Measurements from ENCODE around the gene TPGS1. TPM values are rescaled to one million over a fixed set of nuclear protein-coding genes. Genes with fewer than 3 reads are reported as not detected.

The TPGS1 gene
- total and polyA plus RNA-seq, 2 of the 8 experiments (the other 6 are each of a cell fraction or from before 2014, with no cell fraction given): 9.1 to 10.6 TPM

DNA sequence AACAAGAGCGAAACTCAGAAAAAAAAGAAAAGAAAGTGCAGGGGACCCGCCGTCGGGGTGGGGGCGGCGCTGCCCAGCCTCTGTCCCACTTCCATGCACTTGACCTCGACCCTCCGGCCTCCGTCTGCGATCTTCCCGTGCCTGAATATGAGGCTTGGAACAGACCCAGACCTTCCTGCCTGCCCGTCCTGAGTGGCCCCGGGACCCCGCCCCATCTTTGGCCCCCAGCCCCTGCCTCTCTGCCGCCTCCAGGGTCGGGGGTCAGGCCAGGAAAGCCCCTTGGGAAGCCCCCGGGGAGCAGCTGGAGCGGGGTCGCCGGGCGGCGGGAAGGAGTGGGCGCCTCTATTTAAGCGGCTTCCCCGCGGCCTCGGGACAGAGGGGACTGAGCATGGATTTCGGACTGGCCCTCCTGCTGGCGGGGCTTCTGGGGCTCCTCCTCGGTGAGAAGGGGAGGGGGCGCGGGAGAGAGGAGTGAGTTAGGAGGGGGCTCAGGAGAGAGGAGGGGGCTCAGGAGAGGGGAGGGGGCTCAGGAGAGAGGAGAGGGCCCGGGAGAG lies 11.1 kb upstream of the TPGS1 start, which contains the start of gene MADCAM1:
MADCAM1 (plus strand) TSS at position 375 of the 554 bp plus-strand sequence; CDS start at position 389, 14 bp downstream.
- CTCF ChIA-PET (ENCODE audit: partially characterized antibody): interaction anchor here (0.7 to 1.9 kb wide), 12 partner anchors 8 to 152 kb away, joined by 3 to 13 read pairs (median 6); partner anchors contain the start of genes CDC34 and MIER2
- no peaks in the 10 kb centered on the region for H3K79me1 ChIP-seq (ENCODE audit: low read depth, low read length)
- H4K5ac ChIP-seq (ENCODE audit: insufficient read length, low read depth, low read length): peak within 1 kb of the TSS; percentile 39
- H2BK12ac ChIP-seq (ENCODE audit: low read depth, low read length): no peak within 1 kb of the TSS
- H2BK5ac ChIP-seq (ENCODE audit: low read depth, low read length): peak within 1 kb of the TSS; percentile 66; the same call in 1 of the 2 replicates
- peak within 1 kb of the TSS; percentile 80 to 98 for H3K4me2 ChIP-seq (ENCODE audit: insufficient read depth in 1 of 2, low read depth in 2 of 2, low read length in 2 of 2)
- H4K8ac ChIP-seq (ENCODE audit: extremely low read depth, insufficient read depth, low read length): peak within 1 kb of the TSS; percentile 14; the same call in 1 of the 2 replicates
- no peak within 1 kb of the TSS for H3K56ac ChIP-seq (replicated peaks; ENCODE audit: insufficient read length, low read depth, low read length)
- peak within 1 kb of the TSS; percentile 31 to 74 (median 48) for H3K4me3 ChIP-seq (ENCODE audit: extremely low read depth in 1 of 4, insufficient read depth in 2 of 4, low read depth in 3 of 4, low read length in 4 of 4)
- H3K4ac ChIP-seq (replicated peaks; ENCODE audit: insufficient read length, low read depth, low read length): no peak within 1 kb of the TSS
- peak within 1 kb of the TSS; percentile 81; the same call in 1 of the 2 replicates for H2BK15ac ChIP-seq (ENCODE audit: low read length)
- H3K79me2 ChIP-seq (ENCODE audit: control insufficient read depth in 1 of 2, insufficient read depth in 2 of 2, low read length in 2 of 2): no peaks in the 10 kb centered on the region
- H2AK5ac ChIP-seq (ENCODE audit: low read depth, low read length): 0 out of 2 replicates have a peak within 1 kb of the TSS, but pooled peaks have one; percentile 33
- peaks cover 19 to 26% (median 22%) of the 10 kb centered on the region in 4 experiments for H3K27me3 ChIP-seq (replicated peaks in 1 of 4; ENCODE audit: control insufficient read depth in 3 of 4, extremely low read depth in 1 of 4, insufficient read depth in 3 of 4, low read length in 3 of 4)
- 10% methylated on average over 4 of the region's 33 CpGs; no CpG with 5 or more reads in 1 of the 2 experiments for WGBS, 2 experiments (ENCODE audit: extremely low coverage in 1 of 2, insufficient coverage in 1 of 2, insufficient read length in 1 of 2, insufficient replicate concordance in 2 of 2, low coverage in 1 of 2, low lambda C conversion rate in 2 of 2, missing lambda C conversion rate in 1 of 2)
- peaks cover 0 to 2% of the 10 kb centered on the region in 2 experiments; a peak in 1 of 4 replicates for H3K9me3 ChIP-seq (ENCODE audit: insufficient read depth in 2 of 2, low read depth in 1 of 2, low read length in 1 of 2)
- H3K27ac ChIP-seq (ENCODE audit: low read depth, low read length): no peak within 1 kb of the TSS
- peaks cover 0 to 3% (median 0%) of the 10 kb centered on the region in 4 experiments; a peak in 1 of 8 replicates for H3K36me3 ChIP-seq (ENCODE audit: control insufficient read depth in 2 of 4, insufficient read depth in 4 of 4, low read length in 3 of 4)
- peaks cover 10% of the 10 kb centered on the region; the same call in 1 of the 2 replicates for H3K23me2 ChIP-seq (ENCODE audit: low read depth, low read length)
- FAIRE-seq (no peak), DNase-seq (ENCODE audit: low read depth in 1 of 2, low spot score in 2 of 2) (peak in 1 of 2 experiments; percentile 75)
- no peak within 1 kb of the TSS for H2BK120ac ChIP-seq (replicated peaks; ENCODE audit: low read depth, low read length)
- no peak within 1 kb of the TSS for H2BK20ac ChIP-seq (ENCODE audit: low read length)
- no peak within 1 kb of the TSS for H3K23ac ChIP-seq (ENCODE audit: insufficient read length)
- H3K14ac ChIP-seq (ENCODE audit: insufficient read length): no peak within 1 kb of the TSS
- H4K91ac ChIP-seq (replicated peaks; ENCODE audit: insufficient read length, low read length): no peak within 1 kb of the TSS
- H3K4me1 ChIP-seq (replicated peaks in 1 of 4; ENCODE audit: control insufficient read depth in 3 of 4, insufficient read depth in 4 of 4, low read length in 3 of 4): peaks cover 0 to 13% (median 9%) of the 10 kb centered on the region in 4 experiments; a peak in 5 of 7 replicates
- no peak within 1 kb of the TSS for H3K9ac ChIP-seq (replicated peaks in 1 of 4; ENCODE audit: extremely low read depth in 1 of 4, low read depth in 3 of 4, low read length in 3 of 4)
- peak within 1 kb of the TSS; percentile 87 for H3K18ac ChIP-seq (ENCODE audit: extremely low read depth, low read length)
- no peak within 1 kb of the TSS for H2AFZ ChIP-seq (ENCODE audit: low read length)
- peaks cover 0 to 8% of the 10 kb centered on the region in 2 experiments for H4K20me1 ChIP-seq (replicated peaks in 1 of 2; ENCODE audit: control insufficient read depth in 1 of 2, insufficient read depth in 2 of 2, low read length in 2 of 2)
- POLR2A ChIA-PET (ENCODE audit: partially characterized antibody): interaction anchor here (1.0 to 1.5 kb wide), 4 partner anchors 11 to 148 kb away, joined by 3 to 5 read pairs (median 4); partner anchors contain the start of gene TPGS1
- TF ChIP-seq E2F6 (IDR thresholded peaks at IDR 0.05) (no peak), ZNF274 (IDR thresholded peaks at IDR 0.05; ENCODE audit: borderline replicate concordance, extremely low read depth, low read length) (no peak)
- TF ChIP-seq, protein P1, sequence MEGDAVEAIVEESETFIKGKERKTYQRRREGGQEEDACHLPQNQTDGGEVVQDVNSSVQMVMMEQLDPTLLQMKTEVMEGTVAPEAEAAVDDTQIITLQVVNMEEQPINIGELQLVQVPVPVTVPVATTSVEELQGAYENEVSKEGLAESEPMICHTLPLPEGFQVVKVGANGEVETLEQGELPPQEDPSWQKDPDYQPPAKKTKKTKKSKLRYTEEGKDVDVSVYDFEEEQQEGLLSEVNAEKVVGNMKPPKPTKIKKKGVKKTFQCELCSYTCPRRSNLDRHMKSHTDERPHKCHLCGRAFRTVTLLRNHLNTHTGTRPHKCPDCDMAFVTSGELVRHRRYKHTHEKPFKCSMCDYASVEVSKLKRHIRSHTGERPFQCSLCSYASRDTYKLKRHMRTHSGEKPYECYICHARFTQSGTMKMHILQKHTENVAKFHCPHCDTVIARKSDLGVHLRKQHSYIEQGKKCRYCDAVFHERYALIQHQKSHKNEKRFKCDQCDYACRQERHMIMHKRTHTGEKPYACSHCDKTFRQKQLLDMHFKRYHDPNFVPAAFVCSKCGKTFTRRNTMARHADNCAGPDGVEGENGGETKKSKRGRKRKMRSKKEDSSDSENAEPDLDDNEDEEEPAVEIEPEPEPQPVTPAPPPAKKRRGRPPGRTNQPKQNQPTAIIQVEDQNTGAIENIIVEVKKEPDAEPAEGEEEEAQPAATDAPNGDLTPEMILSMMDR (IDR thresholded peaks at IDR 0.05; ENCODE audit: control extremely low read depth in 1 of 3, insufficient read depth in 1 of 3, low read depth in 1 of 3, low read length in 3 of 3): no peak
